ENCODE results near the gene ADAMTS12.
"Not testable (repeated sequence)": the region's sequence is repeated elsewhere in the genome, so short reads cannot be mapped to it uniquely, and the experiment has no call there.

ADAMTS12 gene

GRCh38 chr5:33886283-33886682, 5.5 kb downstream of the ADAMTS12 start:
- TF ChIP-seq POLR2AphosphoS5 (IDR thresholded peaks at IDR 0.05; ENCODE audit: low read depth, low read length) (no peak), POLR2A (IDR thresholded peaks at IDR 0.05; ENCODE audit: low read depth, low read length) (no peak), SPI1 (IDR thresholded peaks at IDR 0.05; ENCODE audit: low read depth, low read length) (no peak)
- DNase-seq (ENCODE audit: insufficient read length, low spot score) (no peak), FAIRE-seq (no peak)

GRCh38 chr5:33885679-33886078, 6.1 kb downstream of the ADAMTS12 start:
- DNase-seq (ENCODE audit: insufficient read length, low spot score) (no peak), FAIRE-seq (peak; percentile 26)
- no peak for TF ChIP-seq PAX5 (IDR thresholded peaks at IDR 0.05; ENCODE audit: insufficient read depth, low read length, severe bottlenecking)
- no peak for TF ChIP-seq POLR2AphosphoS5 (IDR thresholded peaks at IDR 0.05; ENCODE audit: low read depth, low read length)
- no peak for TF ChIP-seq SPI1 (IDR thresholded peaks at IDR 0.05; ENCODE audit: low read depth, low read length)
- TF ChIP-seq POU2F2 (IDR thresholded peaks at IDR 0.05; ENCODE audit: low read depth, low read length): no peak
- no peak for TF ChIP-seq TAF1 (IDR thresholded peaks at IDR 0.05; ENCODE audit: low read depth, low read length)
- no peak for TF ChIP-seq POLR2A (IDR thresholded peaks at IDR 0.05; ENCODE audit: low read depth, low read length)

GRCh38 chr5:33883482-33883881, 8.3 kb downstream of the ADAMTS12 start:
- TF ChIP-seq POLR2AphosphoS5 (IDR thresholded peaks at IDR 0.05; ENCODE audit: low read depth, low read length) (no peak), PAX5 (IDR thresholded peaks at IDR 0.05; ENCODE audit: insufficient read depth, low read length, severe bottlenecking) (no peak), POU2F2 (IDR thresholded peaks at IDR 0.05; ENCODE audit: low read depth, low read length) (no peak), SPI1 (IDR thresholded peaks at IDR 0.05; ENCODE audit: low read depth, low read length) (no peak), POLR2A (IDR thresholded peaks at IDR 0.05; ENCODE audit: low read depth, low read length) (no peak), TAF1 (IDR thresholded peaks at IDR 0.05; ENCODE audit: low read depth, low read length) (no peak)
- DNase-seq (ENCODE audit: insufficient read length, low spot score) (no peak), FAIRE-seq (no peak)

- DNase-seq (ENCODE audit: insufficient read length, low spot score) (no peak), FAIRE-seq (no peak)
- TF ChIP-seq POLR2A (IDR thresholded peaks at IDR 0.05; ENCODE audit: low read depth, low read length) (no peak), POU2F2 (IDR thresholded peaks at IDR 0.05; ENCODE audit: low read depth, low read length) (no peak), PAX5 (IDR thresholded peaks at IDR 0.05; ENCODE audit: insufficient read depth, low read length, severe bottlenecking) (no peak), TAF1 (IDR thresholded peaks at IDR 0.05; ENCODE audit: low read depth, low read length) (no peak), SPI1 (IDR thresholded peaks at IDR 0.05; ENCODE audit: low read depth, low read length) (no peak), POLR2AphosphoS5 (IDR thresholded peaks at IDR 0.05; ENCODE audit: low read depth, low read length) (no peak)
These were observed 11.5 kb downstream of the ADAMTS12 start for GRCh38 chr5:33880319-33880718.

DNA sequence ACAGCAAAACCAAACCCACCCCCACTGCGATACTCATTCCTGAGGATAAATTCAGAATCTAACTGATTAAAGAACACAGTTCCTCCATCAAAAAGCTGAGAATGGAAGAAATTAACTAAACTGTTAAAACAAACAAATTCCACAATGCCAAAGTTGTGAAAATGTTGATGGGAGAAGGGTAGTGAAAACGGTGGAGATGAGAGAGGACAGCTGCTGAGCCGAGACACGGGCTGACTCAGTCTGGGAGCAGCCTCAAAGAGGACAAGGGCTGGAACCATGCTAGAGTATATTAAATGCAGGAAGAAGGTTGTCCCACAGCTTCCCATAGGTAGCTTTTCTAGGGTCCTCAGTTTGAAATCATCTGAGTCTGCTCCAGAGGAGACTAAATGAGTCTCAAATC, 14.3 kb downstream of the ADAMTS12 start:
- FAIRE-seq: no peak
- no peak for DNase-seq (ENCODE audit: insufficient read length, low spot score)
- TF ChIP-seq PAX5 (IDR thresholded peaks at IDR 0.05; ENCODE audit: insufficient read depth, low read length, severe bottlenecking): no peak
- TF ChIP-seq TAF1 (IDR thresholded peaks at IDR 0.05; ENCODE audit: low read depth, low read length): no peak
- no peak for TF ChIP-seq POLR2AphosphoS5 (IDR thresholded peaks at IDR 0.05; ENCODE audit: low read depth, low read length)
- no peak for TF ChIP-seq POLR2A (IDR thresholded peaks at IDR 0.05; ENCODE audit: low read depth, low read length)
- TF ChIP-seq SPI1 (IDR thresholded peaks at IDR 0.05; ENCODE audit: low read depth, low read length): no peak
- TF ChIP-seq POU2F2 (IDR thresholded peaks at IDR 0.05; ENCODE audit: low read depth, low read length): no peak

GRCh38 chr5:33867241-33867640, 24.5 kb downstream of the ADAMTS12 start:
- DNase-seq (ENCODE audit: insufficient read length, low spot score): no peak
- TF ChIP-seq PAX5 (IDR thresholded peaks at IDR 0.05; ENCODE audit: insufficient read depth, low read length, severe bottlenecking): no peak
- TF ChIP-seq POU2F2 (IDR thresholded peaks at IDR 0.05; ENCODE audit: low read depth, low read length): no peak
- TF ChIP-seq POLR2A (IDR thresholded peaks at IDR 0.05; ENCODE audit: low read depth, low read length): no peak
- no peak for TF ChIP-seq POLR2AphosphoS5 (IDR thresholded peaks at IDR 0.05; ENCODE audit: low read depth, low read length)
- TF ChIP-seq TAF1 (IDR thresholded peaks at IDR 0.05; ENCODE audit: low read depth, low read length): no peak
- TF ChIP-seq SPI1 (IDR thresholded peaks at IDR 0.05; ENCODE audit: low read depth, low read length): no peak
- FAIRE-seq: no peak

- not testable (repeated sequence) for FAIRE-seq
These were observed 32.6 kb downstream of the ADAMTS12 start for GRCh38 chr5:33859177-33859576.

GRCh38 chr5:33857037-33857436, 34.8 kb downstream of the ADAMTS12 start:
- FAIRE-seq (peak; percentile 83), DNase-seq (ENCODE audit: insufficient read length, low spot score) (no peak)
- TF ChIP-seq TAF1 (IDR thresholded peaks at IDR 0.05; ENCODE audit: low read depth, low read length) (no peak), POU2F2 (IDR thresholded peaks at IDR 0.05; ENCODE audit: low read depth, low read length) (no peak), PAX5 (IDR thresholded peaks at IDR 0.05; ENCODE audit: insufficient read depth, low read length, severe bottlenecking) (peak; percentile 12), SPI1 (IDR thresholded peaks at IDR 0.05; ENCODE audit: low read depth, low read length) (peak; percentile 63)

More at GRCh38 chr5:33859177-33859576, 32.6 kb downstream of the ADAMTS12 start:
- not testable (repeated sequence) for DNase-seq (ENCODE audit: insufficient read length, low spot score)

DNA sequence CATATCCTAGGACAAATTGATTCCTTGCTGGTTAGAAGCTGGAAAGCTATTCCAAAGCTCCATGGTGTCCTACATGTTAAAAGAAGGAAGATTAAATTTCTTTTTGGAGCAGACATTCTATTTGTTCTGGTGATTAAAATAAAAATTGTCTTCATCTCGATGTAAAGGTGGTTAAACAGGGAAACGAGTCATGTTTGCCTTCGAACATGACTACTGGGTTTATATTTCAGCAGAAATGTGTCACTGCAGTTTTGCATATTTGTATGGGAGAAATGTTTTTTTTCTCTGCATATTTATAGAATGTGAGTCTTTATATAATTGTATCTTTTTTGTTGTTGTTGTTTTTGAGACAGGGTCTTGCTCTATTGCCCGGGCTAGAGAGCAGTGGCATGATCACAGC, 36.4 kb downstream of the ADAMTS12 start:
- no peak for FAIRE-seq
- TF ChIP-seq PAX5 (IDR thresholded peaks at IDR 0.05; ENCODE audit: insufficient read depth, low read length, severe bottlenecking): no peak
- no peak for TF ChIP-seq POU2F2 (IDR thresholded peaks at IDR 0.05; ENCODE audit: low read depth, low read length)
- TF ChIP-seq TAF1 (IDR thresholded peaks at IDR 0.05; ENCODE audit: low read depth, low read length): no peak
- no peak for TF ChIP-seq POLR2AphosphoS5 (IDR thresholded peaks at IDR 0.05; ENCODE audit: low read depth, low read length)
- no peak for TF ChIP-seq POLR2A (IDR thresholded peaks at IDR 0.05; ENCODE audit: low read depth, low read length)
- no peak for TF ChIP-seq SPI1 (IDR thresholded peaks at IDR 0.05; ENCODE audit: low read depth, low read length)

DNA sequence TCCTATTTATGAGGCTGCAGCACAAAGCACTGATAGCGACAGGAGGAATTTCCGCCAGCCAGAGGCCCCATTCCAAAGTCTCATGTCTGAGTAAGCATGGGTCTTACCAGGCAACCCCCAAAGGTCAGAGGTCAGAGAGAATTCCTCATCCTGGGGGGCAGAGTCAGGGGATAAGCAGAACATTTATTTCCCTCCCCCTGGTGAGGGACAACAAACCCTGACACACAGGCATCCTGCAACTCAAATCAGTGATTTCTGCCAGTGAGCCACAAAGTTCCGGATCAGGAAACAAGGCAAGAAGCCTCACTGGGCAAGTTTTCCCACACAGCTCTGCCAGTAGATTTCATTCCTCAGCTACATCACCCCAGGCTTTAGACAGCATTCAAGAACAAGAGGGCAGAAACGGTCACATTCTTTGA, 37.0 kb downstream of the ADAMTS12 start:
- DNase-seq (ENCODE audit: insufficient read length, low spot score) (no peak), FAIRE-seq (no peak)
- TF ChIP-seq POLR2AphosphoS5 (IDR thresholded peaks at IDR 0.05; ENCODE audit: low read depth, low read length) (no peak), PAX5 (IDR thresholded peaks at IDR 0.05; ENCODE audit: insufficient read depth, low read length, severe bottlenecking) (no peak), SPI1 (IDR thresholded peaks at IDR 0.05; ENCODE audit: low read depth, low read length) (no peak), POLR2A (IDR thresholded peaks at IDR 0.05; ENCODE audit: low read depth, low read length) (no peak), POU2F2 (IDR thresholded peaks at IDR 0.05; ENCODE audit: low read depth, low read length) (no peak), TAF1 (IDR thresholded peaks at IDR 0.05; ENCODE audit: low read depth, low read length) (no peak)

More for the DNA sequence above, 36.4 kb downstream of the ADAMTS12 start:
- no peak for DNase-seq (ENCODE audit: insufficient read length, low spot score)
